NCI-H526 (cell line): Measurements from ENCODE around the gene ANGEL1.

Source experiments
- DNase-seq, 2 experiments: peaks; one replicate each; lab custom pipeline; 2025; lab: John Stamatoyannopoulos, UW

Gene ANGEL1

GRCh38 chr14:76814726-76815645 lies 2.3 kb upstream of the ANGEL1 start:
- DNase-seq = no peak

- DNase-seq = peak in 1 of 2 experiments; percentile 43
Observed at GRCh38 chr14:76812093-76812421, 625 bp downstream of the ANGEL1 start.

- no peak for DNase-seq
Observed at GRCh38 chr14:76811561-76811960, 1.1 kb downstream of the ANGEL1 start.

GRCh38 chr14:76810953-76811400 lies 1.7 kb downstream of the ANGEL1 start:
- DNase-seq = peak in 1 of 2 experiments; percentile 53

- no peak for DNase-seq
Observed at GRCh38 chr14:76810525-76810924, 2.2 kb downstream of the ANGEL1 start.

GRCh38 chr14:76808990-76809389 lies 3.7 kb downstream of the ANGEL1 start:
- no peak for DNase-seq

- DNase-seq = no peak
Observed at GRCh38 chr14:76808011-76808410, 4.7 kb downstream of the ANGEL1 start.

GRCh38 chr14:76806446-76806845 lies 6.2 kb downstream of the ANGEL1 start:
- DNase-seq = no peak

- DNase-seq = no peak
Observed at GRCh38 chr14:76793956-76794355, 18.7 kb downstream of the ANGEL1 start.

GRCh38 chr14:76793324-76793723 lies 19.4 kb downstream of the ANGEL1 start:
- DNase-seq = no peak

GRCh38 chr14:76792422-76792821 lies 20.3 kb downstream of the ANGEL1 start:
- no peak for DNase-seq

- DNase-seq = no peak
Observed at GRCh38 chr14:76786601-76787000, 26.1 kb downstream of the ANGEL1 start.

- DNase-seq = peak; percentile 74 to 87
Observed at GRCh38 chr14:76784881-76785280, 27.8 kb downstream of the ANGEL1 start.

GRCh38 chr14:76784266-76784874 lies 28.3 kb downstream of the ANGEL1 start:
- no peak for DNase-seq

- no peak for DNase-seq
Observed at GRCh38 chr14:76782885-76783566, 29.7 kb downstream of the ANGEL1 start.

GRCh38 chr14:76782115-76782884 lies 30.4 kb downstream of the ANGEL1 start:
- no peak for DNase-seq

GRCh38 chr14:76781648-76782051 lies 31.0 kb downstream of the ANGEL1 start:
- DNase-seq = no peak

- no peak for DNase-seq
Observed at GRCh38 chr14:76780875-76781647, 31.6 kb downstream of the ANGEL1 start.

- no peak for DNase-seq
Observed at GRCh38 chr14:76780360-76780759, 32.3 kb downstream of the ANGEL1 start.

- no peak for DNase-seq
Observed at GRCh38 chr14:76780058-76780345, 32.7 kb downstream of the ANGEL1 start.
